Natural killer cell treated with Interleukin-12 subunit alpha and Interleukin-12 subunit beta and Interleukin-15 and Interleukin-18, amount 100 ng/mL, for 72 hours (primary cell): ENCODE results near the gene LRIG1. TPM values are rescaled to one million over a fixed set of nuclear protein-coding genes. Genes with fewer than 3 reads are reported as not detected.

Experiments used
- ATAC-seq, 2 donors: fragments of 150-1000 bp; cut with Tn5 transposase in 1 of 2; sonication (Bioruptor Pico), chemical (Tn5 transposase) in 1 of 2; 2 replicates each; pipeline ENCODE4 v1.10.0; 2021
- DNase-seq: peaks from one replicate; pipeline ENCODE4 v3.0.0; 2022; ENCODE audit warnings: low spot score
- H3K27ac Mint-ChIP-seq, 2 donors: 1 replicate in 1 of 2; 2 replicates in 1 of 2; pipeline ENCODE4 v1.8.0; 2022; ENCODE audit warnings: mixed read lengths in 2 of 2, mild to moderate bottlenecking in 1 of 2, moderate library complexity in 1 of 2
- H3K27me3 Mint-ChIP-seq, 2 donors: 1 replicate in 1 of 2; 2 replicates in 1 of 2; pipeline ENCODE4 v1.8.0; 2022; ENCODE audit warnings: mixed read lengths in 2 of 2
- H3K36me3 Mint-ChIP-seq: one replicate; pipeline ENCODE4 v1.8.0; 2022; ENCODE audit warnings: mixed read lengths
- H3K4me1 Mint-ChIP-seq, 2 donors: 1 replicate in 1 of 2; 2 replicates in 1 of 2; pipeline ENCODE4 v1.8.0; 2022; ENCODE audit warnings: low read depth in 2 of 2, mixed read lengths in 2 of 2, mild to moderate bottlenecking in 1 of 2
- H3K4me3 Mint-ChIP-seq: one replicate; pipeline ENCODE4 v1.8.0; 2022; ENCODE audit warnings: mixed read lengths
- H3K9me3 Mint-ChIP-seq: 2 replicates; pipeline ENCODE4 v1.8.0; 2022; ENCODE audit warnings: mixed read lengths
- total RNA-seq, 2 donors: library from RNA; stranded (reverse); gene quantifications; one replicate each; pipeline ENCODE4 v1.2.3, GENCODE V29; 2022

The LRIG1 gene
- total RNA-seq, 2 donors from 2014 or later = 21.6 to 41.1 TPM

- Mint-ChIP-seq H3K4me1 (peaks cover 11 to 15% of the 10 kb centered on the region in 2 donors), H3K4me3 (no peak overlapping the region), H3K27ac (no peak overlapping the region), H3K36me3 (no peaks in the 10 kb centered on the region), H3K9me3 (no peaks in the 10 kb centered on the region), H3K27me3 (no peaks in the 10 kb centered on the region)
- ATAC-seq (no peak), DNase-seq (no peak)
These were observed 161.9 kb downstream of the LRIG1 start for GRCh38 chr3:66338927-66339326.

GRCh38 chr3:66336333-66336766, 164.5 kb downstream of the LRIG1 start:
- Mint-ChIP-seq H3K27me3 (no peaks in the 10 kb centered on the region), H3K9me3 (no peaks in the 10 kb centered on the region), H3K27ac (no peak overlapping the region), H3K36me3 (no peaks in the 10 kb centered on the region), H3K4me3 (no peak overlapping the region), H3K4me1 (peaks cover 11 to 15% of the 10 kb centered on the region in 2 donors)
- DNase-seq = no peak
- no peak for ATAC-seq

- Mint-ChIP-seq H3K4me1 (peaks cover 11 to 15% of the 10 kb centered on the region in 2 donors), H3K27ac (no peak overlapping the region), H3K27me3 (no peaks in the 10 kb centered on the region), H3K36me3 (no peaks in the 10 kb centered on the region), H3K9me3 (no peaks in the 10 kb centered on the region), H3K4me3 (no peak overlapping the region)
- DNase-seq = no peak
- ATAC-seq = no peak
These were observed 165.2 kb downstream of the LRIG1 start for GRCh38 chr3:66335671-66336070.
